T-helper 17 cell (primary cell): ENCODE data around the gene PRRC1. TPM values are rescaled to one million over a fixed set of nuclear protein-coding genes. Genes with fewer than 3 reads are reported as not detected.
"Not testable (repeated sequence)": the region's sequence is repeated elsewhere in the genome, so short reads cannot be mapped to it uniquely, and the experiment has no call there.

Source experiments
- ATAC-seq: fragments of 150-1000 bp; cut with Tn5 transposase; 2 replicates; pipeline ENCODE4 v1.10.0; 2021; ENCODE audit warnings: mild to moderate bottlenecking, moderate library complexity
- DNase-seq, 3 donors: peaks; one replicate each; pipeline versions ENCODE4 v3.0.0 to v3.0.0-alpha.2; 2020 to 2021
- H3K9me3 ChIP-seq: one replicate; pipeline ENCODE4 v1.7.0; 2013; ENCODE audit warnings: low read length, mild to moderate bottlenecking; ENCODE audit not compliant: control insufficient read depth, poor library complexity, severe bottlenecking
- H3K27ac Mint-ChIP-seq: one replicate; pipeline ENCODE4 v1.8.0; 2022; ENCODE audit warnings: mild to moderate bottlenecking, moderate library complexity, mixed read lengths
- H3K27me3 Mint-ChIP-seq: one replicate; pipeline ENCODE4 v1.8.0; 2022; ENCODE audit warnings: mixed read lengths
- H3K36me3 Mint-ChIP-seq: one replicate; pipeline ENCODE4 v1.8.0; 2022; ENCODE audit warnings: low read depth, mixed read lengths
- H3K4me1 Mint-ChIP-seq: one replicate; pipeline ENCODE4 v1.8.0; 2022; ENCODE audit warnings: mild to moderate bottlenecking, mixed read lengths
- H3K4me3 Mint-ChIP-seq: one replicate; pipeline ENCODE4 v1.8.0; 2022; ENCODE audit warnings: mild to moderate bottlenecking, moderate library complexity, mixed read lengths
- total RNA-seq, 4 donors: library from RNA in 2 of 4; stranded (reverse) in 2 of 4; gene quantifications; one replicate each; pipeline ENCODE4 v1.2.3 and lab custom pipeline; 2022 to 2026

Gene PRRC1
- total RNA-seq, 2 donors from 2014 or later: 38.5 to 41.2 TPM

- H3K4me1 Mint-ChIP-seq: peaks cover 17% of the 10 kb centered on the region
- DNase-seq: no peak
- peak overlapping the region; percentile 91 for H3K4me3 Mint-ChIP-seq
- peaks cover 6% of the 10 kb centered on the region for H3K36me3 Mint-ChIP-seq
- no peaks in the 10 kb centered on the region for H3K9me3 ChIP-seq
- H3K27ac Mint-ChIP-seq: peak overlapping the region; percentile 85
- no peak for ATAC-seq
- peaks cover 17% of the 10 kb centered on the region for H3K27me3 Mint-ChIP-seq
Observed at GRCh38 chr5:127517110-127517479, 345 bp upstream of the PRRC1 start.

GRCh38 chr5:127518319-127518621, 830 bp downstream of the PRRC1 start:
- no peaks in the 10 kb centered on the region for H3K9me3 ChIP-seq
- peak overlapping the region; percentile 85 for H3K27ac Mint-ChIP-seq
- H3K4me3 Mint-ChIP-seq: peak overlapping the region; percentile 91
- peaks cover 17% of the 10 kb centered on the region for H3K4me1 Mint-ChIP-seq
- DNase-seq (no peak), ATAC-seq (peak; percentile 4)
- peaks cover 7% of the 10 kb centered on the region for H3K27me3 Mint-ChIP-seq
- H3K36me3 Mint-ChIP-seq: peaks cover 6% of the 10 kb centered on the region

GRCh38 chr5:127519527-127519926, 2.1 kb downstream of the PRRC1 start:
- Mint-ChIP-seq H3K36me3 (peaks cover 8% of the 10 kb centered on the region), H3K27ac (no peak overlapping the region), H3K4me3 (peak overlapping the region; percentile 33), H3K4me1 (peaks cover 17% of the 10 kb centered on the region), H3K27me3 (peaks cover 5% of the 10 kb centered on the region)
- DNase-seq (no peak), ATAC-seq (no peak)
- H3K9me3 ChIP-seq: no peaks in the 10 kb centered on the region

GRCh38 chr5:127521138-127521770, 3.8 kb downstream of the PRRC1 start:
- Mint-ChIP-seq H3K27me3 (no peaks in the 10 kb centered on the region), H3K27ac (no peak overlapping the region), H3K36me3 (peaks cover 9% of the 10 kb centered on the region), H3K4me3 (no peak overlapping the region), H3K4me1 (peaks cover 17% of the 10 kb centered on the region)
- DNase-seq (no peak), ATAC-seq (no peak)
- peaks cover 3% of the 10 kb centered on the region for H3K9me3 ChIP-seq

DNA sequence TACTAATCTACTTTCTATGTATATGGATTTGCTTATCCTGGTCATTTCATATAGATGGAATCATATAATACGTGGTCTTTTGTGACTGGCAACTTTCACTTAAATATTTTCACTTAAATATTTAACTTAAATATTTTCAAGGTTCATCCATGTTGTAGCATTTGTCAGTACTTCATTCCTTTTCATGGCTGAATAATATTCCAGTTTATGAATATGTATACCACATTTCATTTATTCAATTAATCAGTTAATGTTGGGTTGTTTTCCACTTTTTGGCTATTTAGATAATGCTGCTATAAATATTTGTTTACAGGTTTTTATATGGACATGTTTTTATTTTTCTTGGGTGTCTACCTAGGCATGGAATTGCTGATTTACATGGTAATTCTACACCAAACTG, 7.7 kb downstream of the PRRC1 start:
- Mint-ChIP-seq H3K4me1 (peaks cover 8% of the 10 kb centered on the region), H3K27ac (no peak overlapping the region), H3K36me3 (peaks cover 12% of the 10 kb centered on the region), H3K27me3 (no peaks in the 10 kb centered on the region), H3K4me3 (no peak overlapping the region)
- H3K9me3 ChIP-seq: peaks cover 3% of the 10 kb centered on the region
- ATAC-seq (no peak), DNase-seq (no peak)

GRCh38 chr5:127529904-127530682, 12.7 kb downstream of the PRRC1 start:
- DNase-seq: no peak

DNA sequence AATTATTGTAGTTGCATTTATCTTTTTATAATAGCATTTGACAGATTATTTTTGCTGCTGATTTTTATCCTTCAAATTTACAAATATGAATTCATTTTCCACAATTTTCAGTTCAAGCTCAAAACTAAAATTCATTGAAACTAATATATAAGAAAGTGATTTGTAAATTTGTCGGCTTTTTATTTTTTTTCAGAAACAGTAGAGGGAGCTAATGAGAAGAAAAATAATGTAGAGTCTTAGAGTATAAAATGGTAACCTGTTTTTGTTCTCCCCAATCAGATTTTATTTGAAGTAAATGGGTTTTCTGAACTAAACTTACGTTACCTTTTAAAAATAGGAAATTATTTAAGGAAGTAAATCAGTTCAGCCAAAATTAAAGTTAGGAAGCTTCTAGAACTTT, 19.2 kb downstream of the PRRC1 start:
- ATAC-seq (no peak), DNase-seq (no peak)
- H3K9me3 ChIP-seq: no peaks in the 10 kb centered on the region
- no peak overlapping the region for H3K27ac Mint-ChIP-seq
- no peak overlapping the region for H3K4me3 Mint-ChIP-seq
- no peaks in the 10 kb centered on the region for H3K27me3 Mint-ChIP-seq
- H3K36me3 Mint-ChIP-seq: peaks cover 19% of the 10 kb centered on the region
- H3K4me1 Mint-ChIP-seq: peaks cover 8% of the 10 kb centered on the region

More at GRCh38 chr5:127529904-127530682, 12.7 kb downstream of the PRRC1 start:
- H3K4me1 Mint-ChIP-seq: peaks cover 10% of the 10 kb centered on the region
- H3K36me3 Mint-ChIP-seq: peaks cover 15% of the 10 kb centered on the region
- peaks cover under 1% of the 10 kb centered on the region for H3K9me3 ChIP-seq
- H3K27me3 Mint-ChIP-seq: no peaks in the 10 kb centered on the region
- ATAC-seq: no peak
- H3K4me3 Mint-ChIP-seq: no peak overlapping the region
- H3K27ac Mint-ChIP-seq: no peak overlapping the region

- H3K27me3 Mint-ChIP-seq, H3K4me1 Mint-ChIP-seq, H3K9me3 ChIP-seq, ATAC-seq, DNase-seq, H3K4me3 Mint-ChIP-seq: not testable (repeated sequence)
- Mint-ChIP-seq H3K36me3 (peaks cover 11% of the 10 kb centered on the region), H3K27ac (peak overlapping the region; percentile 3)
Observed at GRCh38 chr5:127540553-127540952, 23.1 kb downstream of the PRRC1 start.

- peaks cover 11% of the 10 kb centered on the region for H3K4me1 Mint-ChIP-seq
- not testable (repeated sequence) for H3K27me3 Mint-ChIP-seq, H3K4me3 Mint-ChIP-seq, ATAC-seq, DNase-seq, H3K27ac Mint-ChIP-seq, H3K9me3 ChIP-seq
- H3K36me3 Mint-ChIP-seq: peaks cover 14% of the 10 kb centered on the region
Observed at GRCh38 chr5:127545249-127545648, 27.8 kb downstream of the PRRC1 start.

GRCh38 chr5:127549551-127549950, 32.1 kb downstream of the PRRC1 start:
- peaks cover 12% of the 10 kb centered on the region for H3K36me3 Mint-ChIP-seq
- ATAC-seq: no peak
- H3K27ac Mint-ChIP-seq: no peak overlapping the region
- H3K4me1 Mint-ChIP-seq: peaks cover 11% of the 10 kb centered on the region
- H3K27me3 Mint-ChIP-seq: no peaks in the 10 kb centered on the region
- DNase-seq: no peak
- no peak overlapping the region for H3K4me3 Mint-ChIP-seq
- no peaks in the 10 kb centered on the region for H3K9me3 ChIP-seq

- Mint-ChIP-seq H3K4me1 (peaks cover 8% of the 10 kb centered on the region), H3K4me3 (no peak overlapping the region), H3K36me3 (peaks cover 12% of the 10 kb centered on the region), H3K27ac (no peak overlapping the region), H3K27me3 (no peaks in the 10 kb centered on the region)
- ATAC-seq (no peak), DNase-seq (no peak)
- no peaks in the 10 kb centered on the region for H3K9me3 ChIP-seq
Observed at GRCh38 chr5:127550652-127551409, 33.4 kb downstream of the PRRC1 start.

- Mint-ChIP-seq H3K27ac (no peak overlapping the region), H3K36me3 (peaks cover 8% of the 10 kb centered on the region), H3K27me3 (no peaks in the 10 kb centered on the region), H3K4me3 (no peak overlapping the region), H3K4me1 (peaks cover 3% of the 10 kb centered on the region)
- no peaks in the 10 kb centered on the region for H3K9me3 ChIP-seq
- no peak for ATAC-seq
- no peak for DNase-seq
Observed at GRCh38 chr5:127551410-127552041, 34.1 kb downstream of the PRRC1 start.

DNA sequence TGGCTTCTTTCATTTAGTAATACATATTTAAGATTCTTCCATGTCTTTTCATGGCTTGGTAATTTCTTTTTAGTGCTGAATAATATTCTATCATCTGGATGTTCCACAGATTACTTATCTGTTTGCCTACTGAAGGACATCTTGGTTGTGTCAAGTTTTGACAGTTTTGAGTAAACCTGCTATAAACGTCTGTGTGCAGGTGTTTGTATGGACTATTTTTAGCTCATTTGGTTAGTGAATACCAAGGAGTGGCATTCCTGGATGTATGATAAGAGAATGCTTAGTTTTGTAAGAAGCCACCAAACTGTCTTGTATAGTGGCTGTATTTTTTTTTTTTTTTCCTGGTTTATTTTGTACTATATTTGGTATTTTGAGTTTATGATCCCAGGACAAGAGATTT, 38.4 kb downstream of the PRRC1 start:
- H3K27me3 Mint-ChIP-seq: no peaks in the 10 kb centered on the region
- ATAC-seq (no peak), DNase-seq (no peak)
- no peaks in the 10 kb centered on the region for H3K4me1 Mint-ChIP-seq
- no peaks in the 10 kb centered on the region for H3K9me3 ChIP-seq
- peaks cover 9% of the 10 kb centered on the region for H3K36me3 Mint-ChIP-seq
- no peak overlapping the region for H3K27ac Mint-ChIP-seq
- no peak overlapping the region for H3K4me3 Mint-ChIP-seq
